LNCaP clone FGC (cell line): ENCODE measurements around the gene FNDC3A.
"Not testable (repeated sequence)": the region's sequence is repeated elsewhere in the genome, so short reads cannot be mapped to it uniquely, and the experiment has no call there.

Source experiments
- DNase-seq: peaks from one replicate; pipeline ENCODE4 v3.0.0-alpha.2; 2011; ENCODE audit warnings: low read depth
- H3K4me3 ChIP-seq: 2 replicates; pipeline ENCODE4 v1.5.1; 2011; ENCODE audit warnings: mild to moderate bottlenecking, low read depth, low read length, control low read depth
- CTCF ChIP-seq: IDR thresholded peaks from 2 replicates; pipeline ENCODE4 v1.5.1; 2012; ENCODE audit warnings: mild to moderate bottlenecking; ENCODE audit not compliant: control insufficient read depth, insufficient read depth; ENCODE audit errors: extremely low read depth

FNDC3A gene

GRCh38 chr13:49052813-49053212 is 77.1 kb downstream of the FNDC3A start:
- TF ChIP-seq CTCF, result no peak
- no peak for DNase-seq
- no peak overlapping the region for H3K4me3 ChIP-seq

GRCh38 chr13:49053215-49053614 is 77.5 kb downstream of the FNDC3A start:
- no peak for DNase-seq
- no peak for TF ChIP-seq CTCF
- H3K4me3 ChIP-seq, result no peak overlapping the region

GRCh38 chr13:49053906-49054305 is 78.2 kb downstream of the FNDC3A start:
- H3K4me3 ChIP-seq, result no peak overlapping the region

GRCh38 chr13:49055021-49055420 is 79.3 kb downstream of the FNDC3A start:
- no peak for DNase-seq
- no peak overlapping the region for H3K4me3 ChIP-seq
- TF ChIP-seq CTCF, result no peak

More at GRCh38 chr13:49053906-49054305, 78.2 kb downstream of the FNDC3A start:
- no peak for TF ChIP-seq CTCF
- DNase-seq, result no peak

- no peak for DNase-seq
- TF ChIP-seq CTCF, result no peak
- no peak overlapping the region for H3K4me3 ChIP-seq
Observed at GRCh38 chr13:49057176-49057575, 81.5 kb downstream of the FNDC3A start.

GRCh38 chr13:49058761-49059160 is 83.0 kb downstream of the FNDC3A start:
- no peak overlapping the region for H3K4me3 ChIP-seq
- TF ChIP-seq CTCF, result no peak
- no peak for DNase-seq

- TF ChIP-seq CTCF, result no peak
- H3K4me3 ChIP-seq, result no peak overlapping the region
- DNase-seq, result no peak
Observed at GRCh38 chr13:49060678-49061387, 85.1 kb downstream of the FNDC3A start.

- not testable (repeated sequence) for DNase-seq, H3K4me3 ChIP-seq
Observed at GRCh38 chr13:49061388-49061752, 85.7 kb downstream of the FNDC3A start.
